Measurements from ENCODE around the gene JMJD4. TPM values are rescaled to one million over a fixed set of nuclear protein-coding genes. Genes with fewer than 3 reads are reported as not detected.

The JMJD4 gene
- total RNA-seq, 1 donor from 2014 or later: 18.2 TPM

- H3K9me3 Mint-ChIP-seq (ENCODE audit: unreplicated experiment): no peaks in the 10 kb centered on the region
- TF ChIP-seq CTCF (IDR thresholded peaks at IDR 0.05): no peak
- H3K4me3 Mint-ChIP-seq (ENCODE audit: unreplicated experiment): peak overlapping the region; percentile 84
- peak overlapping the region; percentile 47 for H3K27ac Mint-ChIP-seq (ENCODE audit: unreplicated experiment)
- peaks cover 10% of the 10 kb centered on the region for H3K36me3 Mint-ChIP-seq (ENCODE audit: unreplicated experiment)
- no peak for DNase-seq (ENCODE audit: extremely low spot score, unreplicated experiment)
- H3K27me3 Mint-ChIP-seq (ENCODE audit: unreplicated experiment): no peaks in the 10 kb centered on the region
- H3K4me1 Mint-ChIP-seq (ENCODE audit: unreplicated experiment): peaks cover 25% of the 10 kb centered on the region
Measured at GRCh38 chr1:227735539-227736285, 610 bp upstream of the JMJD4 start.

GRCh38 chr1:227734546-227734855 lies 601 bp downstream of the JMJD4 start:
- H3K9me3 Mint-ChIP-seq (ENCODE audit: unreplicated experiment): no peaks in the 10 kb centered on the region
- H3K27ac Mint-ChIP-seq (ENCODE audit: unreplicated experiment): peak overlapping the region; percentile 47
- H3K4me1 Mint-ChIP-seq (ENCODE audit: unreplicated experiment): peaks cover 25% of the 10 kb centered on the region
- H3K27me3 Mint-ChIP-seq (ENCODE audit: unreplicated experiment): no peaks in the 10 kb centered on the region
- no peak for TF ChIP-seq CTCF (IDR thresholded peaks at IDR 0.05)
- no peak for DNase-seq (ENCODE audit: extremely low spot score, unreplicated experiment)
- H3K36me3 Mint-ChIP-seq (ENCODE audit: unreplicated experiment): peaks cover 8% of the 10 kb centered on the region
- peak overlapping the region; percentile 84 for H3K4me3 Mint-ChIP-seq (ENCODE audit: unreplicated experiment)

GRCh38 chr1:227733751-227734545 lies 1.2 kb downstream of the JMJD4 start:
- peaks cover 30% of the 10 kb centered on the region for H3K4me1 Mint-ChIP-seq (ENCODE audit: unreplicated experiment)
- peak overlapping the region; percentile 84 for H3K4me3 Mint-ChIP-seq (ENCODE audit: unreplicated experiment)
- peaks cover 7% of the 10 kb centered on the region for H3K36me3 Mint-ChIP-seq (ENCODE audit: unreplicated experiment)
- no peak for TF ChIP-seq CTCF (IDR thresholded peaks at IDR 0.05)
- H3K27ac Mint-ChIP-seq (ENCODE audit: unreplicated experiment): peak overlapping the region; percentile 3
- no peak for DNase-seq (ENCODE audit: extremely low spot score, unreplicated experiment)
- no peaks in the 10 kb centered on the region for H3K9me3 Mint-ChIP-seq (ENCODE audit: unreplicated experiment)
- no peaks in the 10 kb centered on the region for H3K27me3 Mint-ChIP-seq (ENCODE audit: unreplicated experiment)

- TF ChIP-seq CTCF (IDR thresholded peaks at IDR 0.05): no peak
- Mint-ChIP-seq H3K27me3 (ENCODE audit: unreplicated experiment) (no peaks in the 10 kb centered on the region), H3K36me3 (ENCODE audit: unreplicated experiment) (peaks cover 4% of the 10 kb centered on the region), H3K4me1 (ENCODE audit: unreplicated experiment) (peaks cover 35% of the 10 kb centered on the region), H3K9me3 (ENCODE audit: unreplicated experiment) (no peaks in the 10 kb centered on the region), H3K27ac (ENCODE audit: unreplicated experiment) (no peak overlapping the region), H3K4me3 (ENCODE audit: unreplicated experiment) (peak overlapping the region; percentile 84)
- DNase-seq (ENCODE audit: extremely low spot score, unreplicated experiment): no peak
Measured at GRCh38 chr1:227733309-227733705, 1.8 kb downstream of the JMJD4 start.

GRCh38 chr1:227732586-227733308 lies 2.4 kb downstream of the JMJD4 start:
- DNase-seq (ENCODE audit: extremely low spot score, unreplicated experiment): no peak
- Mint-ChIP-seq H3K9me3 (ENCODE audit: unreplicated experiment) (no peaks in the 10 kb centered on the region), H3K36me3 (ENCODE audit: unreplicated experiment) (peaks cover 3% of the 10 kb centered on the region), H3K4me3 (ENCODE audit: unreplicated experiment) (peak overlapping the region; percentile 84), H3K4me1 (ENCODE audit: unreplicated experiment) (peaks cover 37% of the 10 kb centered on the region), H3K27me3 (ENCODE audit: unreplicated experiment) (peaks cover 3% of the 10 kb centered on the region), H3K27ac (ENCODE audit: unreplicated experiment) (no peak overlapping the region)
- TF ChIP-seq CTCF (IDR thresholded peaks at IDR 0.05): no peak

Measured in osteocyte (in vitro differentiated cells).